HepG2 (cell line): ENCODE measurements around the gene FOSL2. TPM values are rescaled to one million over a fixed set of nuclear protein-coding genes. Genes with fewer than 3 reads are reported as not detected.

Experiments
- ARNT2 ChIP-seq: sonication (generic); formaldehyde crosslinking; IDR thresholded peaks from 2 replicates; pipeline ENCODE4 v1.8.0; 2022; ENCODE audit warnings: mild to moderate bottlenecking, low read depth, missing genetic modification reagents, moderate library complexity
- ATRX ChIP-seq: sonication (generic); formaldehyde crosslinking; IDR thresholded peaks from 2 replicates; pipeline ENCODE4 v1.4.0; 2020; ENCODE audit warnings: missing genetic modification reagents, borderline replicate concordance
- CHCHD3 ChIP-seq: sonication (generic); formaldehyde crosslinking; IDR thresholded peaks from 2 replicates; pipeline ENCODE4 v1.8.0; 2022; ENCODE audit warnings: mild to moderate bottlenecking, missing genetic modification reagents, moderate library complexity
- HNRNPL ChIP-seq: fragments of 200-400 bp; formaldehyde crosslinking; IDR thresholded peaks from 2 replicates; pipeline ENCODE4 v1.6.1; 2017; ENCODE audit warnings: mild to moderate bottlenecking, low read depth, low read length
- HOXA5 ChIP-seq: sonication (generic); formaldehyde crosslinking; IDR thresholded peaks from 2 replicates; pipeline ENCODE4 v1.4.0; 2020; ENCODE audit warnings: missing genetic modification reagents
- KLF6 ChIP-seq: IDR thresholded peaks from 2 replicates; pipeline ENCODE4 v1.8.0; 2016; ENCODE audit warnings: missing biosample characterization, missing genetic modification reagents
- NFKB2 ChIP-seq: sonication (generic); formaldehyde crosslinking; IDR thresholded peaks from 2 replicates; pipeline ENCODE4 v1.4.0; 2020; ENCODE audit warnings: missing genetic modification reagents, borderline replicate concordance
- NRL ChIP-seq: sonication (generic); formaldehyde crosslinking; IDR thresholded peaks from 2 replicates; pipeline ENCODE4 v1.5.0; 2020; ENCODE audit warnings: missing genetic modification reagents, mild to moderate bottlenecking, moderate library complexity, borderline replicate concordance
- POGK ChIP-seq: sonication (generic); formaldehyde crosslinking; conservative IDR thresholded peaks from 2 replicates; pipeline ENCODE4 v1.8.0; 2022; ENCODE audit warnings: mild to moderate bottlenecking, moderate library complexity, missing genetic modification reagents
- REPIN1 ChIP-seq: sonication (generic); formaldehyde crosslinking; IDR thresholded peaks from 2 replicates; pipeline ENCODE4 v1.8.0; 2022; ENCODE audit warnings: missing genetic modification reagents, low read depth, mild to moderate bottlenecking, borderline replicate concordance
- SALL1 ChIP-seq: sonication (generic); formaldehyde crosslinking; IDR thresholded peaks from 2 replicates; pipeline ENCODE4 v1.8.0; 2022; ENCODE audit warnings: mild to moderate bottlenecking, missing genetic modification reagents
- SKIL ChIP-seq: sonication (generic); formaldehyde crosslinking; IDR thresholded peaks from 2 replicates; pipeline ENCODE4 v1.8.0; 2022; ENCODE audit warnings: missing genetic modification reagents, mild to moderate bottlenecking, moderate library complexity, borderline replicate concordance
- SOX13 ChIP-seq, 3 experiments: fragments of 450-650 bp in 1 of 3; sonication (generic) in 1 of 3; formaldehyde crosslinking in 1 of 3; IDR thresholded peaks in 2 of 3; conservative IDR thresholded peaks in 1 of 3; 2 replicates each; pipeline versions ENCODE4 v1.5.0 to v1.6.1; 2016 to 2020; ENCODE audit warnings: antibody characterized with exemption in 1 of 3, mild to moderate bottlenecking in 1 of 3, missing compliant biosample characterization in 1 of 3, missing genetic modification reagents in 1 of 3, moderate library complexity in 1 of 3
- SSRP1 ChIP-seq: IDR thresholded peaks from 2 replicates; pipeline ENCODE4 v1.6.1; 2016; ENCODE audit warnings: control low read depth
- THAP11 ChIP-seq: IDR thresholded peaks from 2 replicates; pipeline ENCODE4 v1.6.1; 2016; ENCODE audit warnings: missing biosample characterization, missing genetic modification reagents
- ZBTB42 ChIP-seq: sonication (generic); formaldehyde crosslinking; IDR thresholded peaks from 2 replicates; pipeline ENCODE4 v1.5.0; 2020; ENCODE audit warnings: mild to moderate bottlenecking, missing genetic modification reagents
- ZNF138 ChIP-seq: sonication (generic); formaldehyde crosslinking; IDR thresholded peaks from 2 replicates; pipeline ENCODE4 v1.5.0; 2020; ENCODE audit warnings: mild to moderate bottlenecking, low read depth, missing genetic modification reagents
- ZNF280B ChIP-seq: sonication (generic); formaldehyde crosslinking; IDR thresholded peaks from 2 replicates; pipeline ENCODE4 v1.5.0; 2020; ENCODE audit warnings: missing genetic modification reagents, mild to moderate bottlenecking, borderline replicate concordance
- ZNF781 ChIP-seq: sonication (generic); formaldehyde crosslinking; IDR thresholded peaks from 2 replicates; pipeline ENCODE4 v1.5.1; 2020; ENCODE audit warnings: borderline replicate concordance, mild to moderate bottlenecking, missing genetic modification reagents; ENCODE audit errors: not compliant biosample characterization
- ZNF883 ChIP-seq: sonication (generic); formaldehyde crosslinking; IDR thresholded peaks from 2 replicates; pipeline ENCODE4 v1.5.1; 2020; ENCODE audit warnings: mild to moderate bottlenecking, missing genetic modification reagents; ENCODE audit errors: not compliant biosample characterization
- ZSCAN12 ChIP-seq: sonication (generic); formaldehyde crosslinking; IDR thresholded peaks from 2 replicates; pipeline ENCODE4 v1.9.0; 2021; ENCODE audit warnings: mild to moderate bottlenecking, missing genetic modification reagents
- polyA plus RNA-seq, 8 experiments: library from polyadenylated mRNA; depleted of rRNA in 3 of 8; stranded (reverse) in 7 of 8; unstranded in 1 of 8; fragments of >200 nt; fragmentation: Illumina TruSeq in 4 of 8; extraction: Trizol in 4 of 8; gene quantifications; 2 replicates each; pipeline versions ENCODE4 v1.2.1 to v1.2.3, GENCODE V29; 2011 to 2016; ENCODE audit warnings: low read depth in 4 of 8, missing spikeins in 1 of 8, mixed read lengths in 1 of 8; ENCODE audit not compliant: insufficient read depth in 1 of 8
- total RNA-seq, 5 experiments: library from RNA; depleted of rRNA; stranded (reverse); fragments of >200 nt; fragmentation: Illumina TruSeq; extraction: Trizol; gene quantifications; 2 replicates each; pipeline ENCODE4 v1.2.3, GENCODE V29; 2016; ENCODE audit warnings: low read depth in 1 of 5
- TF ChIP-seq, protein P1 (sequence below): sonication (generic); formaldehyde crosslinking; IDR thresholded peaks from 2 replicates; pipeline ENCODE4 v1.4.0; 2020; ENCODE audit warnings: missing genetic modification reagents, borderline replicate concordance

FOSL2 gene
- total and polyA plus RNA-seq, 2 of the 13 experiments (the other 11 are each of a cell fraction or from before 2014, with no cell fraction given): 3.4 to 18.1 TPM

DNA sequence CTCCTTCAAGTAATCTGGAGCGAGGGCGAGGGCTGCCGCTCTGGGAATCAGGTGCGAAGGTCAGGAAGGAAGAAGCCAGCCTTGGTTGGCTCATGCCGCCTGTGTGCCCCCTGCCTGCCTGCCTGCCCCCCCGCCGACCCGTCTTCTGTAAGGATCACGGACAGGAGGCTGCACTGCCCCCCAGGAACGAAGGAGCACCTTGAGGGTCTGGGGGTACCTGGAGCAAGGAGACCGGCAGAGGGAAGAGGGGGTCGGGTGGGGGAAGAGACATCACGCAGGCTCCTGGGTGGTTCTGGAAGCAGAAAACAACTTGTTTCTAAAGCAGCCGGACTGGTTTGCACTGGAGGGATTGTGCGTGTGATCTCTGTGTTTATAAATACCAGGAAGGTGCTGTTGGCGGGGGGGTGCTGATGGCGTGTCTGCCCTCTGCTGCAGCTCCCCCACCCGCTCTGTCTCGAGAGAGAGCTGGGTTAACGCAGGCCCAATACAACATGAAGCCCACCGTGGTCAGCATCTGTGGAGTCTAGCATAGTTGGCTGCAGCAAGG, 1.7 kb downstream of the FOSL2 start (continued):
- TF ChIP-seq ZBTB42 (peak; percentile 78; the same call in 1 of the 2 replicates), ZNF280B (CRISPR knock-in tag) (peak; percentile 45; the same call in 1 of the 2 replicates), ATRX (CRISPR knock-in tag) (no peak), HOXA5 (CRISPR knock-in tag) (peak; percentile 66; the same call in 1 of the 2 replicates), KLF6 (CRISPR knock-in tag) (peak; percentile 53; the same call in 1 of the 2 replicates), SSRP1 (CRISPR knock-in tag) (peak; percentile 84), REPIN1 (CRISPR knock-in tag) (no peak), ARNT2 (CRISPR knock-in tag) (0 out of 2 replicates have a peak, but pooled peaks have one; percentile 46), SALL1 (peak; percentile 35; the same call in 1 of the 2 replicates), POGK (CRISPR knock-in tag) (0 out of 2 replicates have a peak, but pooled peaks have one; percentile 54), ZSCAN12 (CRISPR knock-in tag) (no peak), NRL (peak; percentile 85), NFKB2 (no peak), SKIL (CRISPR knock-in tag) (0 out of 2 replicates have a peak, but pooled peaks have one; percentile 10), HNRNPL (0 out of 2 replicates have a peak, but pooled peaks have one; percentile 36), ZNF883 (no peak), CHCHD3 (CRISPR knock-in tag) (0 out of 2 replicates have a peak, but pooled peaks have one; percentile 62), ZNF781 (peak; percentile 28), SOX13 (IDR thresholded peaks at IDR 0.05) (no peak), SOX13 (CRISPR knock-in tag; conservative IDR thresholded peaks at IDR 0.05 in 1 of 2, IDR thresholded peaks at IDR 0.05 in 1 of 2) (no peak), ZNF138 (CRISPR knock-in tag) (no peak), THAP11 (0 out of 2 replicates have a peak, but pooled peaks have one; percentile 9)
- TF ChIP-seq, protein P1, sequence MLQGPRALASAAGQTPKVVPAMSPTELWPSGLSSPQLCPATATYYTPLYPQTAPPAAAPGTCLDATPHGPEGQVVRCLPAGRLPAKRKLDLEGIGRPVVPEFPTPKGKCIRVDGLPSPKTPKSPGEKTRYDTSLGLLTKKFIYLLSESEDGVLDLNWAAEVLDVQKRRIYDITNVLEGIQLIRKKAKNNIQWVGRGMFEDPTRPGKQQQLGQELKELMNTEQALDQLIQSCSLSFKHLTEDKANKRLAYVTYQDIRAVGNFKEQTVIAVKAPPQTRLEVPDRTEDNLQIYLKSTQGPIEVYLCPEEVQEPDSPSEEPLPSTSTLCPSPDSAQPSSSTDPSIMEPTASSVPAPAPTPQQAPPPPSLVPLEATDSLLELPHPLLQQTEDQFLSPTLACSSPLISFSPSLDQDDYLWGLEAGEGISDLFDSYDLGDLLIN (CRISPR knock-in tag): 0 out of 2 replicates have a peak, but pooled peaks have one; percentile 49
